HL-60/S4 treated with retinoic acid at 250 ng/mL for 4 days and 3 days (cell line): Measurements from ENCODE around the gene USP7.
"Not testable (repeated sequence)": the region's sequence is repeated elsewhere in the genome, so short reads cannot be mapped to it uniquely, and the experiment has no call there.

Experiments
- in situ Hi-C: fragments of 300-500 bp; cut with MboI; formaldehyde crosslinking; loops from 2 replicates; pipeline ENCODE4 v1.7.0; 2022; ENCODE audit warnings: low sequenced_read_pairs

The USP7 gene

DNA sequence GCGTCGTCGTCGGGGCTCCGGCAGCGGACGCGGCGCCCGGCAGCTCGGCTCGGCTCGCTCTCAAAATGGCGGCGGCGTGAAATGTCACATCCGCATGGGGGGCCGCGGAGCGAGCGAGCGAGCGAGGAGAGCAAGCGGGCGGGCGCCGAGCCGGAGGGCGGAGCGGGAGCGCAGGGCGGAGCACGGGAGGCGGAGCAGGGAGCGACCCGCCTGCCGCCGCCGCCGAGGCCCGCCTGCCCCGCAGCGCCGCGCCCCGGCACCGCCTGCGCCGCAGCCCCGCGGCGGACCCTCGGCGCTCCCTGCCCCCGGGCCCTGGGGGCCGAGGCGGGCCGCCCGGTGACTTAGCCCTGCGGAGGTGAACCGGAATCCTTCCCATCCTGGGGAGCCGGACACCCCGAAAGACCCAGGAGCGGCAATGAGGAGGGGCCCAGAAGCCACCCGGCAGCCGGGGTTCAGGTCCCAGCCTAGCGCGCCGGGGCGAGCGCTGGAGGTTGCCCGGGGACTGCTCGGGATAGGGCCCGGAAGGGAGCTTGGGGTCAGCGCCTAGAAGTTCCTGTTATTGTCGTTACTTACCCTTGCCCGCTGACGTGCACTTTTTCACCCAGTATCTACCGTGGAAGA, at the start of gene USP7:
Gene USP7, minus strand, starts transcription at position 86 of the 621 bp plus-strand sequence. CDS start 621 bp downstream, outside the sequence.
- in situ Hi-C loops: no loop called here

DNA sequence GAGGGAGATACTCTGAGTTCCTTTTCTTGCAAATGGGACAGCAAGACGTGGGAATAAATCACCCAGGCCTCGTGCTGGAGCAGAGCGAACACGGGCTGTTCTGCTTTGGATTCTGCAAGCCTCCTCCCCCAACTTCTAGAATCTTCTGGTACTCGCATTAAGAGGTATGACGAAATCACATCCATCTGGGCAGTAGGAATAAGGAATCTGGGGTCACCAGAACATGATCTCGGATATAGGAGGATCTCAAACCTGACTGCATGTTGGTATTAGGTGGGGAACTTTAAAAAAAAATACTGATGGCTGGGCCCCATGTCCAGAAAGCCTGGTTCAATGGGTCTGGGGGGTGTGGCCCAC, 49.8 kb upstream of the USP7 start:
- in situ Hi-C loops: no loop called here

DNA sequence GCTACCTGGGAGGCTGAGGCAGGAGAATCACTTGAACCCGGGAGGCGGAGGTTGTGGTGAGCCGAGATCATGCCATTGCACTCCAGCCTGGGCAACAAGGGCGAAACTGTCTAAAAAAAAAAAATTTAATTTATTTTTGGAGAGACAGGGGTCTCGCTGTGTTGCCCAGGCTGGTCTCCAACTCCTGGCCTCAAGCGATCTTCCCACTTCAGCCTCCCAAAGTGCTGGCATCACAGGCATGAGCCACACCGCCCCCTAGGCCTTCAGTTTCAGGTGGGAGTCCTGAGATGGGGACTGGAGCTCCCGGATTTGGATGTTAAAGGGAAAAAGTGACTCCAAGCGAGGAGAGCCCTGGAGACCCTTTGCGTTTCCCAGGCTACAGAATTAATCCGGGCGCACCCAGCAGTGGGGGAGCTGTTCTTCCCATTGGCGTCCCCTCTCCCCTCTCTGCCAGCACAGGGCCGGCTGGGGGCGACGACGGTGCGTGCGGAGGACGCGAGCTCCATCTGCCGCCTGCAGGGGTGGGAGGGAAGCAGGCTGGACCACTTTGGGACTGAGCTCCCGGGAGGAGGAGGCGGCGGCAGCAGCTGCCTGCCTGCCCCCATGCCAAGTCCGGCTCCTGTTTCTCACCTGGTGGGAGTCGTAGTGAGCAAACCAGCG, 49.3 kb upstream of the USP7 start:
- in situ Hi-C loops: no loop called here

DNA sequence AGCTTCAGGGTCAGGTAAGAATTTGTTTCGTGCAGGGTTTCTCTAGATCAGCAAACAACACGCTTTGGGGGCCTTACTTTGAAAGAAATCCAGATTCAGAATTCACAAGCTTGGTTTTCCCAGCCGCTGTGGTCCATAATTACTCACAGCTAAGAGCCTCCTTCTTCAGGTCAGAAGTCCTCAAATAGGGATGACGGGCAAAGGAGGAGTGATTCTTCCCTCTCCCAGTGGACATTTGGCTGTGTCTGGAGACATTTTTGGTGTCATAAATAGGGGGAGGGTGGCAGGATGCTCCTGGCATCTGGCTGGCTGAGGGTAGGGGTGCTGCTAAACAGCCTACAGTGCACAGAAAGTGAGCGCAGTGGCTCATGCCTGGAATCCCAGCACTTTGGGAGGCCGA, 48.6 kb upstream of the USP7 start:
- in situ Hi-C loops: no loop called here

DNA sequence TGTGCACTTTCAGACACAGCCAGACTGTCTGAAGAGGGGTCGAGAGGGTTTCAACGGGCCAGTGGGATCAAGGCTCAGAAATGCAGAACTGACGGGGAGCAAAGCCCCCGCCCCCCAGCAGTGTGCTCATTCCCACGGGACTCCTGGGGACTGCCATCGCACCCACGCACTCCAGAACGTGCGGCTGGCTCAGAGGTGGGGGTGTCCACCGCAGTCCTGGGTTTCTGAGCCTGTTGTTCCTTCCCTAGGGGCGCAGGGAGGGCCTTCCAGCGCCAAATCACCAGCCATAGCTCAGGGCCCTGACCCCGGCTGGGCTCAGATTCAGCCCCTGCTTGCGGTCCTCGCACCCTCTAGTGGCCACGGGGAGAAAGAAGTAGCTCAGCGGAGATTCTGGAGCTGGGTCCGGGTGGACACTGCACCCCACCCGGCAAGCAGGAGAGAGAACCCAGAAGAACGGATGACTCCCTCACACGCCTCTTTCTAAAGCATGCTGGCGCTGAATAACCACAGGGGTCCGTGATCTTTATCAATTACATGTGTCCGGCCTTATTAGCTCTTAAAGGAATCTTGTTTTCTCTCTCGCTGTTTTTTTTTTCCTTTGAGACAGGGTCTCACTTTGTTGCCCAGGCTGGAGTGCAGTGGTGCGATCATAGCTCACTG, 45.0 kb upstream of the USP7 start:
- in situ Hi-C loops: no loop called here

DNA sequence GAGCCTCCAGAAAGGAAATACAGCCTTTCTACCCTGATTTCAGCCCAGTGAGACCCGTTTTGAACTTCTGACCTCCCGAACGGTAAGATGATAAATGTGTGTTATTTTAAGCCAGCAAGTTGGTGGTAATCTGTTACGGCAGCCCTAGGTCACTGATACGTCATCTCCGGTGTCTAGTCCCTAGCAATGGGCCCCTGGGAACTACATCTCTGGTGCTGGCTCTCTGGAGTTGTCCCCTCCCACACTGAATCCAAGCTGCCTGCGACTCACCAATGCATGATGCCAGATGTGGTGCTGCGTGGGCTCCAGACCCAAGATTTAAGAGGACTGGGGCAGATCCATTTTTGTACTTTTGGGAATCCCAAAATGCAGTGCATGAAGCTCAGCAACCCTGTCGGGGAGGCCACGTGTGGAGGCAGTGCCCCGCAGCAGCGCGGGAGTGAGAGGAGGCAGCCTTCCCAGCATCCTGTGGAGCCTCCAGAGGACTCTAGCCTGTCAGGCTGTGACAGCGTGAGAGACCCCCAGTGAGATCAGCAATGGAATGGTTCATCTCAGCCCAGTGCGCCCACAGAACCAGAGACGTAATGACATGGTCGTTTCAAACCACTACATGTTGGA, 43.6 kb upstream of the USP7 start:
- in situ Hi-C loops: no loop called here

DNA sequence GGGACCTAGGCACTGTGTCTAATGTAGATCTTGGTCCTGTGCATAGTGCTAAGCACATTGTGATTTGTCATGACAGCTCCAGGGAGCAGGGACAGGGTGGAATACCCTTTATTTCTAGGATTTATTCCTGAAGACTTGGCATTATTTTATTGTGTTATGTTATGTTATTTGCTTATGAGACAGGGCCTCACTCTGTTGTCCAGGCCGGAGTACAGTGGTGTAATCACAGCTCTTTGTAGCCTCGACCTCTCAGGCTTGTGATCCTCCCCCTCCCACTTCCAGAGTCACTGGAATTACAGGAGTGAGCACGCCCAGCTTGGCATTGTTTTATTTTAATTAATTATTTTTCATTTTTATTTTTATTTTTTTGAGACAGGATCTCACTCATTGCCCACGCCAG, 40.5 kb upstream of the USP7 start:
- in situ Hi-C loops: no loop called here

DNA sequence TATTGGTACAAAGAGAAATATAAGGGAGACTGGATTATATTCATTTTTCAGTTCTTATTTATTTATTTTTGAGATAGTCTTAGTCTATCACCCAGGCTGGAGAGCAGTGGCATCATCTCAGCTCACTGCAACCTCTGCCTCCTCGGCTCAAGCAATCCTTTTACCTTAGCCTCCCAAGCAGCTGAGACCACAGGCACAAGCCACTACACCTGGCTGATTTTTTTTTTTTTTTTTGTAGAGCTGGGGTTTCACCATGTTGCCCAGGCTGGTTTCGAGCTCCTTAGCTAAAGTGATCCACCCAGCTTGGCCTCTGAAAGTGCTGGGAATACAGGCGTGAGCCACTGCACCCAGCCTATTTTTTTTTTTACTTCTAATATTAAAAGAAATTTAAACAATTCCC, 40.1 kb upstream of the USP7 start:
- in situ Hi-C loops: no loop called here

DNA sequence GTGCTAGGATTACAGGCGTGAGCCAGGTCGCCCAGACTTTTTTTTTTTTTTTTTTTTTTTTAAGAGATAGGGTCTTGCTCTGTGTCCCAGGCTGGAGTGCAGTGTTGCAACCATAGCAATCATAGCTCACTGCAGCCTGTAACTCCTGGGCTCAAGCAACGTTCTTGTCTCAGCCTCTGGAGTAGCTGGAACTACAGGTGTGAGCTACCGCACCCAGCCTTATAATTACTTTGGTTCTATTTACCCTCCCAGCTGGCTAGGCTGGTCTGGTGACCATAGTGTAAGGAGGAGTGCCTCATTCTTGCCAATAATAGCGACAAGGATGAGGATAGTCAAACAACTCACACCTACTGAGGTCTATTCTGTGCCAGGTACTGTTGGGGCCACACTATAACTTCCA, 39.6 kb upstream of the USP7 start:
- in situ Hi-C loops: no loop called here

DNA sequence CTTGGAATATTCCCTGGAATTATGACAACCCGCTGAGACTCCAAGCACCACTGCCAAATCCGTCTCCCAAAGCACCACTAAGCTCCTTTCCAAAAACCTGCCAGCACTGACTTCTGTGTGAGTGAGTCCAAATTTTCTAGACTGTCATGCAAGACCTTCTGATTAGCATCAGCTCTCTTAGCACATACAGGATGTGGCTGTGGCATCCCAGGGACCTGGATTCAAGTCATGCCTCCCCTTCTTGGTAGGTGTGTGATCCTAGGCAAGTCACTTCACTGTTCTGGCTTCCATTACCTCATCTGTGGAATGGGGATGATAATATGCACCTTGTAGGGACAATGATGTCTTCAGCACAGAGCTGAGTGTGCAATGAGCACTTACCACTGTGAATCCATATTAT, 38.3 kb upstream of the USP7 start:
- in situ Hi-C loops: no loop called here

DNA sequence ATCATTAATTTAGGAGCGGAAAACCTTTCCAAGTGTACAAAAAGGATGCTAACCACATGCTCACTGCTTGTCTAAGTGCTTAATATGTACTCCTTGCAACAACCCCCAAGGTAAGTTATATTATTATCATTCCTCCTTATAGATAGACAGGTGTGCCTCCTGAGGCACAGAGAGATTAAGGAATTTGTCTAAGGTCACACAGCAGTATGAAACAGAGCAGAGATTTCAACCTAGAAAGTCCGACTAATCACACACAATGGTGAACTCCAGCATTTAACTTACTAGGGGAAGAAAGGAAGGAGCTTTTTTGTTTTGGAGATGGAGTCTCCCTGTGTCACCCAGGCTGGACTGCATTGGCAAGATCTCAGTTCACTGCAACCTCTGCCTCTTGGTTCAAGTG, 37.0 kb upstream of the USP7 start:
- in situ Hi-C loops: no loop called here

DNA sequence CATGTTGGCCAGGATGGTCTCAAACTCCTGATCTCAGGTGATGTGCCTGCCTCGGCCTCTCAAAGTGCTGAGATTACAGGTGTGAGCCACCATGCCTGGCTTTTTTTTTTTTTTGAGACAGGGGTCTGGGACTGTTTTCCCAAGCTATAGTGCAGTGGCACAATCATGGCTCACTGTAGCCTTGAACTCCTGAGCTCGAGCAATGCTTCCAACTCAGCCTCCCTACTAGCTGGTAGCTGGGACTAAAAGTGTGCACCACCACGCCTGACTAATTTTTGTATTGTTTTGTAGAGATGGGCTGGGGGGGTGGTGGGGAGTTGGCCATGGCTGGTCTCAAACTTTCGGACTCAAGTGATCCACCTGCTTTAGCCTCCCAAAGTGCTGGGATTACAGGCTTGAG, 36.1 kb upstream of the USP7 start:
- in situ Hi-C loops: no loop called here

DNA sequence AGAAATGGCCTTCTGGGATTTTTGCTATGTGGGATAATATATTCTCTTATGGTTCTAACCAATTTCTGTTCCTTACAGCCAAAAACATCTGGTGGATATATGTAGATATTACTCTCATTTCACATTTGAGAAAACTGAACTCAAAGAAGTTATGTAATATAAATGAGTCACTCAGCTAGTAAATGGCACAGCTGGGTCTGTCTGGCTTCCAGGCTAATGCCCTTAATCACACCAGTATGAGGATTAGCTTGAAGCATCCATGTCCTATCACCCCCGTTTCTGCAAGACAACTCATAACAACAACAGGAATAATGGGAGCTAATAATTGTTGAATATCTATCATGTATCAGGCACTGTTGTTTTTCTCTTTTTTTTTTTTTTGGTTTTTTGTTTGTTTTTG, 34.4 kb upstream of the USP7 start:
- in situ Hi-C loops: no loop called here

DNA sequence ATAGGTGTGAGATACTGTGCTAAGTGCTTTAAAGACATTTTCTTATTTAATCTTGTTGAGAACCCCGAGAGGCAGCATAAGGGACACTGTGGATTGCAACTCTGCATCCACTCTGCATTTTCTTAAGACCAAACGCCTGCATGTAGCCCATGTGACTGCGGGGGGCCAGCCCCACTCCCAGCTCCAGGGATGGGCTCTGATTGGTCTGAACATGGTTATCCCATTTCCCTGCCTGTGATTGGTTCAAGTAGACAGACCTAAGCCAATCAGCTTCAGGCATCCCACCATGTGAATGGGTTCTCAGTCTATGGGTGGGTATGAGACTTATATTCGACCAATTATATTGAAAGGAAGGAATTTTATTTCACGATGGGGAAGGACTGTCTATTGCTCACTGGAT, 33.2 kb upstream of the USP7 start:
- in situ Hi-C loops: no loop called here

DNA sequence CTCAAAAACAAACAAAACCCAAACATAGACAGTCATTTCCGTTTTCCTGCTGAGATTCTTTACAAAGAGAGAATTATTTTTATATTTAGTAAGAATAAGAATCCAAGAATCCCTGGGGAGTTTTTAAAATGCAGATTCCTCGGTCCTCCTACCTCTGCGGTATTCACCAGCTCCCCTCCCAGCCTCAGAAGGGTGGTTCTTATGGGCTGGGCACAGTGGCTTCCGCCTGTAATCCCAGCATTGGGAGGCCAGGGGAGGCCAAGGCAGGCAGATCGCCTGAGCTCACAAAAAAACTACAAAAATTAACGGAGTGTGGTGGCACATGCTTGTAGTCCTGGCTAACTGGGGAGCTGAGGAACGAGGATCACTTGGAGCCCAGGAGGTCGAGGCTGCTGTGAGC, 26.7 kb upstream of the USP7 start:
- in situ Hi-C loops: no loop called here

DNA sequence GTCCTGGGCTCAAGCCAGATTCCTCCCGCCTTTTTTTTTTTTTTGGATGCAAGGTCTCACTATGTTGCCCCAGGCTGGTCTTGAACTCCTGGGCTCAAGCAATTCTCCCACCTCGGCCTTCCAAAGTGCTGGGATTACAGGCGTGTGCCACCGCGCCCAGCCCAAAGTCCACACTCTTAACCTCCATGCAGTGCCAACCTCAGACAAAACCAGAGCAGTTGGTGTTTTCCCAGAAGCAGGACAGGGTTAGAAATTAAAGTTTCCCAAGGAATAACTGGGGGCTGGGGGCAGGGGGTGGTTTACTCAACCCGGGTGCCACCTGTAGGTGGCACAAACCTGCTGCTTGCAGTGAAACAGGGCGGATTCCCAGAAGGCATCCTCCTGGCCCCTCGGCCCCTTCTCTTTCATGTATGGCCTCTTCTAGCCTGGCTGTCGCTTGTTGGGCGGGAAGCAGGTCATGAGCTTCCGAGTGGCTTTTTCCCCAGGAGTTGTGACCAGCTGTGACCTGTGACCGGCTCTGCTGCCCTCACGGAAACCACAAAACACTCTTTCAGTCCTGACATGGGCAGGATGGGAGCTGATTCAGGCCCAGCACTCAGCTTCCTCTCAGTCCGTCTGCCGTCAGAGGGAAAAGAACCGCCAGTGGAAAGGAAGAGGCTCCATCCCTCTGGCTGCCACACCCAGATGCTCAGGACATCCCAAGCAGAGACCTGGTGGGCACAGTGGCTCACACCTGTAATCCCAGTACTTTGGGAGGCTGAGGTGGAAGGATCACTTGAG, 25.6 kb upstream of the USP7 start:
- in situ Hi-C loops: no loop called here

DNA sequence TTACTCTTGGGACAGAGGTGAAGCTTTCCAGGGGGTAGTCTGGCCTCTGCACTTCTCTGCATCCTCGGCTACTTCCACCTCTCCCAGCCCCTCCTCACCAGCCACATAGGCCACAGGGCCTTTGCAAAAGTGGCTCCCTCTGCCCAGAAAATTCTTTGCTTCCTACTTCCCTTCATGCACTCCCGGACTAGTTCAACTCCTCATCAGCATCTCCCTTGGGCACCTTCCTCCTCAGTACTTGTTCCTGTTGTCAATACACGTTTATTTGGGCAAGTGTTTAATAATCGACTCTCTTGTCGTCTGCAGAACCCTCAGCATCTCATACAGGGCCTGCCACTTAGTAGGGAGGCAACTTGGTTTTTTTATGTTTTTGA, 23.1 kb upstream of the USP7 start:
- in situ Hi-C loops: no loop called here

DNA sequence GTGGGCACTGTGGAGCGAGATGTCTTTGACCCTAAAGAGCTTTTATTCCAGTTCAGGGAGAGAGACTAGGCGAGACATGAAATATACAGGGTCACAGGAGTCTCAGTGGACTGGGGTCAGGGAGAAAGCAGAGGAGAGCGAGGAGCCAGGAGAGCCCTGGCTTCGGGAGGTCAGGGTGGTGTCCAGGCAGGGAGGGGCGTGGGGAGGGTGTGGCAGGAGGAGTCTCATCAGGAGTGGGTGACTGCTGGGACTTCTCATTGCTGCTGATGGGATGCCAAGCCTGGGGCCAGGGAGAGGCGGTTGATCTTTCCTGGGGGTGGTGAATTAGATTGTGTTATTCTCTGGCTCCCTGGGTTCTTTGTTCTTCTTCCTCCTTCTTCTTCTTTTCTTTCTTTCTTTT, 22.4 kb upstream of the USP7 start:
- in situ Hi-C loops: no loop called here

DNA sequence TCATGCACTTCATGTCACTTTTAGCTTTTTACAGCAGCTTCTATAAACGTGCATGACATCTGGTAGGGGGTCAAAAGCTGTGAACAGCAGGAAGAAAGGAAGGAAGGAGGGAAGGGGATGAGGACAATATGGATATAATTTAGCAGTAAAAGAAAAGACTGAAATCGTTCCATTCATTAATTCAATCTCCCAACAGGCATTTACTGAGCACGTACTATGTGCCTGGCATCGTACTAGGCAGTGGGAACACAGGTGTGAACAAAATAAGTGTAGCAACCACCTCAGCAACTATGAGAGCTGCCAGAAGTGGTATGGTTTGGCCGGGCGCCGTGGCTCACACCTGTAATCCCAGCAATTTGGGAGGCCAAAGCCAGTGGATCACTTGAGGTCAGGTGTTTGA, 19.1 kb upstream of the USP7 start:
- in situ Hi-C loops: no loop called here

DNA sequence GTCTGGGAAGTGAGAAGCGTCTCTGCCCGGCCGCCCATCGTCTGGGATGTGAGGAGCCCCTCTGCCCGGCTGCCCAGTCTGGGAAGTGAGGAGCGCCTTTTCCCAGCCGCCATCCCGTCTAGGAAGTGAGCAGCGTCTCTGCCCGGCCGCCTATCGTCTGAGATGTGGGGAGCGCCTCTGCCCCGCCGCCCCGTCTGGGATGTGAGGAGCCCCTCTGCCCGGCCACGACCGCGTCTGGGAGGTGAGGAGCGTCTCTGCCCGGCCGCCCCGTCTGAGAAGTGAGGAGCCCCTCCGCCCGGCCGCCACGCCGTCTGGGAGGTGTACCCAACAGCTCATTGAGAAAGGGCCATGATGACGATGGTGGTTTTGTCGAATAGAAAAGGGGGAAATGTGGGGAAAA, 18.2 kb upstream of the USP7 start:
- in situ Hi-C loops: not testable (repeated sequence)

DNA sequence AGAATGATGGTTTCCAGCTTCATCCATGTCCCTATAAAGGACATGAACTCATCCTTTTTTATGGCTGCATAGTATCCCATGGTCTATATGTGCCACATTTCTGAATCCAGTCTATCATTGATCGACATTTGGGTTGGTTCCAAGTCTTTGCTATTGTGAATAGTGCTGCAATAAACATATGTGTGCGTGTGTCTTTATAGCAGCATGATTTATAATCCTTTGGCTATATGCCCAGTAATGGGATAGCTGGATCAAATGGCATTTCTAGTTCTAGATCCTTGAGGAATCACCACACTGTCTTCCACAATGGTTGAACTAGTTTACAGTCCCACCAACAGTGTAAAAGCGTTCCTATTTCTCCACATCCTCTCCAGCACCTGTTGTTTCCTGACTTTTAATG, 12.5 kb upstream of the USP7 start:
- in situ Hi-C loops: not testable (repeated sequence)
